Kidney (tissue), 22 donors: ENCODE results near the gene HEPHL1. TPM values are rescaled to one million over a fixed set of nuclear protein-coding genes. Genes with fewer than 3 reads are reported as not detected.
"Not testable (repeated sequence)": the region's sequence is repeated elsewhere in the genome, so short reads cannot be mapped to it uniquely, and the experiment has no call there.

Experiments used
- DNase-seq, 5 donors: peaks; one replicate each; pipeline ENCODE4 v3.0.0-alpha.2; 2013 to 2020
- FAIRE-seq: peaks from 2 replicates; lab custom pipeline; 2012; peaks lifted over from hg19 to GRCh38; lab: Jason Lieb, UNC
- H3K27ac ChIP-seq, 2 donors: one replicate each; pipeline ENCODE4 v1.7.0; 2013; ENCODE audit warnings: low read depth in 2 of 2, low read length in 2 of 2, inconsistent platforms in 1 of 2
- H3K27me3 ChIP-seq: one replicate; pipeline ENCODE4 v1.7.1; 2013; ENCODE audit warnings: low read length, inconsistent platforms; ENCODE audit not compliant: control insufficient read depth, insufficient read depth
- H3K36me3 ChIP-seq, 3 donors: one replicate each; pipeline versions ENCODE4 v1.7.0 to v1.7.1; 2013; ENCODE audit warnings: low read length in 3 of 3, control low read depth in 1 of 3, inconsistent platforms in 1 of 3; ENCODE audit not compliant: insufficient read depth in 3 of 3, control insufficient read depth in 2 of 3
- H3K4me1 ChIP-seq, 3 donors: one replicate each; pipeline versions ENCODE4 v1.7.0 to v1.7.1; 2013; ENCODE audit warnings: low read length in 3 of 3, inconsistent platforms in 1 of 3, low read depth in 1 of 3; ENCODE audit not compliant: control insufficient read depth in 2 of 3, insufficient read depth in 2 of 3
- H3K4me3 ChIP-seq, 3 donors: one replicate each; pipeline versions ENCODE4 v1.7.0 to v1.8.1; 2013; ENCODE audit warnings: low read length in 3 of 3, control low read depth in 1 of 3, inconsistent platforms in 1 of 3
- H3K9ac ChIP-seq, 3 donors: one replicate each; pipeline versions ENCODE4 v1.7.0 to v1.7.1; 2013; ENCODE audit warnings: low read length in 3 of 3, control low read depth in 1 of 3, inconsistent platforms in 1 of 3
- H3K9me3 ChIP-seq, 3 donors: one replicate each; pipeline versions ENCODE4 v1.7.0 to v1.7.1; 2013; ENCODE audit warnings: low read length in 3 of 3, control low read depth in 1 of 3, inconsistent platforms in 1 of 3; ENCODE audit not compliant: control insufficient read depth in 2 of 3, insufficient read depth in 1 of 3
- intact Hi-C: fragments of 100-400 bp; cut with DNase I; formaldehyde crosslinking; loops from one replicate; pipeline ENCODE4 v1.11.1; 2022
- long read RNA-seq, 10 donors: library from polyadenylated mRNA in 1 of 10; unstranded in 1 of 10; transcript quantifications; one replicate each; pipeline ENCODE4 v2.0.0 and lab custom pipeline, GENCODE V29; 2021 to 2026
- polyA plus RNA-seq: library from polyadenylated mRNA; stranded (reverse); fragments of 350-450 nt; fragmentation: Illumina TruSeq; extraction: RNeasy Lipid Tissue Mini Kit (QIAGEN cat#74804); gene quantifications from one replicate; pipeline ENCODE4 v1.2.3, GENCODE V29; 2014; ENCODE audit warnings: low read depth, low replicate concordance; ENCODE audit not compliant: insufficient read depth
- total RNA-seq: library from RNA; stranded (reverse); fragmentation: NEBNext Ultra II Directional; extraction: Animal tissue kit (Norgen Biotek cat#: 25700); gene quantifications from one replicate; pipeline ENCODE4 v1.2.1, GENCODE V29; 2021
- TF ChIP-seq, protein P1 (sequence below): IDR thresholded peaks from 3 replicates; pipeline ENCODE4 v1.5.1; 2012; ENCODE audit warnings: mild to moderate bottlenecking, moderate library complexity, borderline replicate concordance; ENCODE audit not compliant: insufficient read depth; ENCODE audit errors: extremely low read depth
- donor health status: control.
- donor health status: control.
- donor health status: control.
- donor health status: control.
- donor health status: control.
- donor health status: DM: yes; HTN: yes; CAD: no.
- donor health status: Normal renal cell carcinoma (clear cell type).

Gene HEPHL1, protein sequence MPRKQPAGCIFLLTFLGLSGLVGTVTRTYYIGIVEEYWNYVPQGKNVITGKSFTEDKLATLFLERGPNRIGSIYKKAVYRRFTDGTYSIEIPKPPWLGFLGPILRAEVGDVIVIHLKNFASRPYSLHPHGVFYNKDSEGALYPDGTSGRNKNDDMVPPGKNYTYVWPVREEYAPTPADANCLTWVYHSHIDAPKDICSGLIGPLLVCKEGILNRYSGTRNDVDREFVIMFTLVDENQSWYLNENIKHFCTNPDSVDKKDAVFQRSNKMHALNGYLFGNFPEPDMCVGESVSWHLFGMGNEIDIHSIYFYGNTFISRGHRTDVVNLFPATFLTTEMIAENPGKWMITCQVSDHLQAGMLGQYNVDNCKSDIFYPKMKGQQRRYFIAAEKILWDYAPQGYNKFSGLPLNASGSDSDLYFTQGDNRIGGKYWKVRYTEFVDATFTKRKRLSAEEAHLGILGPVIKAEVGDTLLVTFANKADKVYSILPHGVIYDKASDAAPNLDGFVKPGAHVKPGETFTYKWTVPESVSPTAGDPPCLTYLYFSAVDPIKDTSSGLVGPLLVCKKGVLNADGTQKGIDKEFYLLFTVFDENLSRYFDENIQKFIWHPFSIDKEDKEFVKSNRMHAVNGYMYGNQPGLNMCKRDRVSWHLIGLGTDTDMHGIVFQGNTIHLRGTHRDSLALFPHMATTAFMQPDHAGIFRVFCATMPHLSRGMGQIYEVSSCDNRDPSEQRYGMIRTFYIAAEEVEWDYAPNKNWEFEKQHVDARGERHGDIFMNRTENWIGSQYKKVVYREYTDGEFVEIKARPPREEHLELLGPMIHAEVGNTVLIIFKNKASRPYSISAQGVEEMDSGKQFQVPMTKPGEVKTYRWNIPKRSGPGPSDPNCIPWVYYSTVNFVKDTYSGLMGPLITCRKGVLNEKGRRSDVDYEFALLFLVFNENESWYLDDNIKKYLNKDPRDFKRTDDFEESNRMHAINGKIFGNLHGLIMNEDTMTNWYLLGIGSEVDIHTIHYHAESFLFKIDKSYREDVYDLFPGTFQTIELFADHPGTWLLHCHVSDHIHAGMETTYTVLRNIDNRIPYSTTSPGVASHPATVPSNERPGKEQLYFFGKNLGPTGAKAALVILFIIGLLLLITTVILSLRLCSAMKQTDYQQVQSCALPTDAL
- total RNA-seq (not detected), polyA plus RNA-seq (not detected)
- long read RNA-seq, donor 1: 0 reads
- long read RNA-seq, donor 2: 0 reads
- long read RNA-seq, donor 3: 0 reads
- long read RNA-seq, donor 4: 0 reads
- long read RNA-seq, donor 5: 0 reads
- long read RNA-seq, donor 6: 0 reads
- long read RNA-seq, donor 7: 0 reads
- long read RNA-seq, donor 8, partial matches to known transcripts: 10 of 10 reads
- long read RNA-seq, donor 8, other reads (novel, unspliced or antisense): 0 of 10 reads
- long read RNA-seq, donor 9: 0 reads
- long read RNA-seq, donor 10: 0 reads

DNA sequence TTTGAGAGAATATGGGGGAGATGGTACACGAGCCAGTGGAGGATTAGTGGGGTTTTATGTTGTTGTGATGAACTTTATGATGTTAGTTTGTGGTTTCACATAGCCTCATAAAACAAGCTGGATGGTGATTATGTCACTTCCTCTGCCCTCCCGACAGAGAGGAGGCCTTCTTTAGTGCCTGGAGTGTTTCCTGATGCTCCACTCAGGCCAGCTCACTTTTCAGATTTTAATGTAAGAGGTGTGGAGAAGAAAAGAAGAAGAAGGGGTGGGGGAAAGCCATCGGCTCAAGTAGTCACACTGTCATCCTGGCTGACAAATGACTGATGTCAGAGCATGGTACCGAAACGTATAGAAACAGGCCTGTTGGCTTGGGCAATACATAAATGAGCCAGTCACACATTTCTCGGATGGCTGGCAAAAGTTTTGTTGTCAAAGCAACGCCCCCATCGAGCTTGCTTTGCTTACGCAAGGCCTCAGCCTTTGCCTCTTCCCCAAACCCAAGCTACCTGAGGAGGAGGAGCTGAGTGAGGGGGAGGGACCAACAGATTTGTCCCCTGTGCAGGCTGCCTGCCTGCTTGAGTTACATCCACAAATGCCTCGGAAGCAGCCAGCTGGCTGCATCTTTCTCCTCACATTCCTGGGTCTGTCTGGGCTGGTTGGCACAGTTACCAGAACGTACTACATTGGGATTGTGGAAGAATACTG, at the start of gene HEPHL1:
Gene HEPHL1 (plus strand): TSS at position 578 of the 705 bp plus-strand sequence. CDS start 15 bp downstream, at position 593.
- Histone ChIP-seq H3K9me3 (peaks cover 0 to 5% (median 0%) of the 10 kb centered on the region in 3 donors), H3K4me3 (no peak within 1 kb of the TSS), H3K4me1 (no peaks in the 10 kb centered on the region), H3K9ac (no peak within 1 kb of the TSS), H3K36me3 (no peaks in the 10 kb centered on the region), H3K27ac (no peak within 1 kb of the TSS), H3K27me3 (no peaks in the 10 kb centered on the region)
- intact Hi-C loops: no loop called here
- TF ChIP-seq, protein P1, sequence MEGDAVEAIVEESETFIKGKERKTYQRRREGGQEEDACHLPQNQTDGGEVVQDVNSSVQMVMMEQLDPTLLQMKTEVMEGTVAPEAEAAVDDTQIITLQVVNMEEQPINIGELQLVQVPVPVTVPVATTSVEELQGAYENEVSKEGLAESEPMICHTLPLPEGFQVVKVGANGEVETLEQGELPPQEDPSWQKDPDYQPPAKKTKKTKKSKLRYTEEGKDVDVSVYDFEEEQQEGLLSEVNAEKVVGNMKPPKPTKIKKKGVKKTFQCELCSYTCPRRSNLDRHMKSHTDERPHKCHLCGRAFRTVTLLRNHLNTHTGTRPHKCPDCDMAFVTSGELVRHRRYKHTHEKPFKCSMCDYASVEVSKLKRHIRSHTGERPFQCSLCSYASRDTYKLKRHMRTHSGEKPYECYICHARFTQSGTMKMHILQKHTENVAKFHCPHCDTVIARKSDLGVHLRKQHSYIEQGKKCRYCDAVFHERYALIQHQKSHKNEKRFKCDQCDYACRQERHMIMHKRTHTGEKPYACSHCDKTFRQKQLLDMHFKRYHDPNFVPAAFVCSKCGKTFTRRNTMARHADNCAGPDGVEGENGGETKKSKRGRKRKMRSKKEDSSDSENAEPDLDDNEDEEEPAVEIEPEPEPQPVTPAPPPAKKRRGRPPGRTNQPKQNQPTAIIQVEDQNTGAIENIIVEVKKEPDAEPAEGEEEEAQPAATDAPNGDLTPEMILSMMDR: no peak
- peak in 3 of 5 donors; percentile 46 to 70 (median 47) for DNase-seq
- no peak for FAIRE-seq

DNA sequence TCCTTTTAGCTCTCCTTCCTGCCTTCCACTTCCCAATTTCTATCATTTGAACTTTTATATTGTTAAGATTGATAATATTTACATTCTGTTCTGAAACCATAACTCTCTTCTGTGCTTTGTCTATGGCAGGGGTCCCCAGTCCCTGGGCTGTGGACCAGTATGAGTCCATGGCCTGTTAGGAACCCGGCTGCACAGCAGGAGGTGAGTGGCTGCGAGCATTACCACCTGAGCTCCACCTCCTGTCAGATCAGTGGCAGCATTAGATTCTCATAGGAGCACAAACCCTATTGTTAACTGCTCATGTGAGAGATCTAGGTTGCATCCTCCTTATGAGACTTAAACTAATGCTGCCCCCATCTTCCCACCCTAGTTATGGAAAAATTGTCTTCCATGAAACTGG, 48.4 kb upstream of the HEPHL1 start:
- Histone ChIP-seq H3K27me3 (no peaks in the 10 kb centered on the region), H3K9me3 (peaks cover 0 to 4% (median 0%) of the 10 kb centered on the region in 3 donors), H3K27ac (no peak overlapping the region), H3K9ac (no peak overlapping the region), H3K4me1 (no peaks in the 10 kb centered on the region), H3K36me3 (no peaks in the 10 kb centered on the region), H3K4me3 (no peak overlapping the region)
- DNase-seq (no peak), FAIRE-seq (no peak)
- intact Hi-C loops: no loop called here
- TF ChIP-seq, protein P1: no peak

DNA sequence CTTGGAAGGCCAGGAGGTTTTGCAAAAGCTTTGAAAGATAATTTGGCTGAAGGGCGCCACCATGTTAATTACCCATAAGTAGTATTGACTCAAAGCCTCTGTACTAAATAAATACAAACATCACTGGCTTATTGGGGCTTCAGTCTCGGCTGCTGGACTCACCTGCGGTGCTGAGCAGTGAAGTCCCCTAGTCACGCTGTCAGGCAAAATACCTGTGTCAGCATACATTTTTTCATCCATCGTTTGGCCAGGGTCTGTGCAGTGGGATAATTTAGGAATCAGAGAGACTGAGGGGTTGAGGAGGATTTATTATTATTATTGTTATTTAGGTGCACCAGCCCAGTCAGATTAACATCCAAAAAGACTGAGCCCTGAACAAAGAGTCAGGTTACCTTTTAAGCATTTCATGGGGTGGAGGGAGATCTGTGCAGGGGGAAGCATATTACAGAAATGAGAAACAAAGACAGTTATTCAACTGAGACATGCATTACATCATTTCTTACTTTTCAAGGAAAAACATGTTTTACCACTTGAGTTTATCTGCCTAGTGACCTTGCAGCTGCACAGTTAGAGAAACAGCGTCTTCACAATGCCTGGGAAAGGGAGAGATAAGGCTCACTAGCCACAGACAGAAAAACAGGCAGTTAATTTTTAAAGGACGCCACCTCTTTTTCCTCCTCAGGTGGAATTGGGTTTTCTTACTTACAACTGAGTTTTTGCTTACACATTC, 47.7 kb upstream of the HEPHL1 start:
- H3K36me3 ChIP-seq, H3K4me1 ChIP-seq, DNase-seq, H3K9ac ChIP-seq, H3K27me3 ChIP-seq, H3K27ac ChIP-seq, intact Hi-C loops, FAIRE-seq, H3K9me3 ChIP-seq, H3K4me3 ChIP-seq: not testable (repeated sequence)
